ENCODE data around the gene DHX58. TPM values are rescaled to one million over a fixed set of nuclear protein-coding genes. Genes with fewer than 3 reads are reported as not detected.

DHX58 gene
- total and polyA plus RNA-seq, 10 of the 15 experiments (the other 5 are each of a cell fraction or from before 2014, with no cell fraction given): 3.5 to 69.8 (median 16.4) TPM

DNA sequence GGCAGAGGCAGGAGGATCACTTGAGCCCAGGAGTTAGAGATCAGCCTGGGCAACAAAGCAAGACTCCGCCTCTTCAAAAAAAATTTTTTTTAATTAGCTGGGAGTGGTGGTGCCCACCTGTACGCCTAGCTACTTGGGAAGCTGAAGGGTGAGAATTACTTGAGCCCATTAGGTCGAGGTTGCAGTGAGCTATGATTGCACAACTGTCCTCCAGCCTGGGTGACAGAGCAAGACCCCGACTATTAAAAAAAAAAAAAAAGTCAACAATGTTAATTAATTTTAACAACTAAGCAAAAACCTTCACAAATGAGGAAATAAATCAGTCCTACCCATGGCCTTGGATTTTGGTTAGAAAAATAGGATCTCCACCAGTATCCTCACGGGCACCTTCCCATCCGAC is 5.4 kb downstream of the DHX58 start (continued):
- TF ChIP-seq CEBPB (IDR thresholded peaks at IDR 0.05; ENCODE audit: borderline replicate concordance in 1 of 2, low read depth in 2 of 2, low read length in 2 of 2): no peak
- no peak for TF ChIP-seq TAF1 (IDR thresholded peaks at IDR 0.05; ENCODE audit: borderline replicate concordance, low read depth, low read length)
- no peak for TF ChIP-seq IKZF2 (IDR thresholded peaks at IDR 0.05)
- TF ChIP-seq CREB1 (IDR thresholded peaks at IDR 0.05; ENCODE audit: low read depth): no peak
- no peak for TF ChIP-seq KAT2A (conservative IDR thresholded peaks at IDR 0.05; ENCODE audit: control insufficient read depth, low read depth, low read length)
- TF ChIP-seq FOXK2 (IDR thresholded peaks at IDR 0.05): no peak
- no peak for TF ChIP-seq HDAC6 (IDR thresholded peaks at IDR 0.05; ENCODE audit: unreplicated experiment)

DNA sequence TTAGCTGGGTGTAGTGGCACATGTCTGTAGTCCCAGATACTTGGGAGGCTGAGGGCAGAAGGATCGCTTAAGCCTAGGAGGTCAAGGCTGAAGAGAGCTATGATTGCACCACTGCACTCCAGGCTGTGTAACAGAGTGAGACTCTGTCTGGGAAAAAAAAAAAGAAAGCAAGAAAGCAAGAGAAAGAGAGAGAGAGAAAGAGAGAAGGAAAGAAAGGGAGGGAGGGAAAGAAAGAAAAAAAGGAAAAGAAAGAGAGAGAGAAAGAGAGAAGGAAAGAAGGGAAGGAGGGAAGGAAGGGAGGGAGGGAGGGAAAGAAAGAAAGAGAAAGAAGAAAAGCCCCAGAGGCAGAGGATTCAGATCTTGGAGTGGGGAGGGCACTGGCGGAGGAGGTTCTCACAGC is 6.5 kb downstream of the DHX58 start:
- intact Hi-C loops (cut with micrococcal nuclease; ENCODE audit: unreplicated experiment): no loop called here
- no peaks in the 10 kb centered on the region for H3K9me3 ChIP-seq (replicated peaks; ENCODE audit: control insufficient read depth, insufficient read depth, low read length)
- POLR2A ChIA-PET: no interaction called here
- WGBS (ENCODE audit: insufficient coverage, insufficient replicate concordance, low lambda C conversion rate, missing lambda C conversion rate): 71% methylated on average over 2 of the region's 2 CpGs
- peaks cover 0 to 2% of the 10 kb centered on the region in 2 experiments; a peak in 1 of 4 replicates for H3K36me3 ChIP-seq (ENCODE audit: control insufficient read depth in 2 of 2, insufficient read depth in 2 of 2, low read length in 1 of 2)
- in situ Hi-C loops (cut with MboI): no loop called here
- FAIRE-seq: no peak
- no peak overlapping the region for H3K9ac ChIP-seq (ENCODE audit: control insufficient read depth, insufficient read depth, low read length)
- no peak for DNase-seq (ENCODE audit: low read depth, low spot score)
- no peaks in the 10 kb centered on the region for H4K20me1 ChIP-seq (ENCODE audit: control insufficient read depth, insufficient read depth)
- SMC1A ChIA-PET (ENCODE audit: uncharacterized antibody, unreplicated experiment): interaction anchor here (0.7 to 1.4 kb wide), 2 partner anchors 40 to 81 kb away, joined by 3 to 4 read pairs; no protein-coding TSS in a partner anchor
- no peak overlapping the region for H2AFZ ChIP-seq (ENCODE audit: control insufficient read depth, low read depth, low read length)
- RAD21 ChIA-PET (ENCODE audit: unreplicated experiment): no interaction called here
- TF ChIP-seq SRF (IDR thresholded peaks at IDR 0.05; ENCODE audit: low read depth in 2 of 2, low read length in 2 of 2) (no peak), SMAD1 (IDR thresholded peaks at IDR 0.05; ENCODE audit: low read depth, partially characterized antibody) (no peak)
- H3K4me1 ChIP-seq (ENCODE audit: control insufficient read depth, insufficient read depth, low read length): peaks cover 4% of the 10 kb centered on the region
- H3K27me3 ChIP-seq (replicated peaks in 1 of 2; ENCODE audit: control insufficient read depth in 2 of 2, insufficient read depth in 2 of 2, low read length in 1 of 2): no peaks in the 10 kb centered on the region
- no peak for ATAC-seq
- no peak overlapping the region for H3K4me3 ChIP-seq
- CTCF ChIA-PET: interaction anchor here (0.6 to 1.7 kb wide), 2 partner anchors 82 to 206 kb away, joined by 3 to 10 read pairs; no protein-coding TSS in a partner anchor
- no peak overlapping the region for H3K4me2 ChIP-seq (ENCODE audit: control insufficient read depth, insufficient read depth)
- no TSS peak for BruUV-seq (replicated peaks)
- H3K79me2 ChIP-seq (ENCODE audit: control insufficient read depth, insufficient read depth, low read length): no peaks in the 10 kb centered on the region; the same call in 1 of the 2 replicates
- no peak overlapping the region for H3K27ac ChIP-seq (ENCODE audit: control insufficient read depth, insufficient read depth)
